Measurements from ENCODE around the gene NUDT3.

DNA sequence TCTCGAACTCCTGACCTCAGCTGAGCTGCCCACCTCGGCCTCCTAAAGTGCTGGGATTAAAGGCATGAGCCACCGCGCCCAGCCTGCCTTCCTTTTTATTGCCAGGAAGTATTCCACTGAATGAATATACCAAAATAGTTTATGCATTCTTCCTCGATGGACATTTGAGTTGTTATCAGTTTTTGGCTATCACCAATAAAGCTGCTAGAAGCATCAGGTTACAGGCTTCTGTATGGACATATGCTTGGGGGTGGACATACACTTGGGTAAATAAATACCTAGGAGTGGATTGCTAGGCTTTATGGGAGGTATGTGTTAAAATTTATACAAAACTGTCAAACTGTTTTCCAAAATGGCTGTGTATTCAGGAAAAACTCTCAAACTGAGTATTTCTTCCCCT is 43.4 kb upstream of the NUDT3 start:
- TF ChIP-seq CTCF (IDR thresholded peaks at IDR 0.05) (no peak), POLR2A (IDR thresholded peaks at IDR 0.05) (no peak), EP300 (IDR thresholded peaks at IDR 0.05) (no peak)
